H1 (cell line): ENCODE measurements around the gene S100A6. TPM values are rescaled to one million over a fixed set of nuclear protein-coding genes. Genes with fewer than 3 reads are reported as not detected.

ENCODE experiments used
- CTCF ChIA-PET: fragments of 300-600 bp; sonication (Branson Sonifier 250); formaldehyde crosslinking; loops from one replicate; lab custom pipeline; 2021; ENCODE audit not compliant: partially characterized antibody; lab: Charles Lee
- POLR2A ChIA-PET: fragments of 300-600 bp; sonication (Branson Sonifier 250); formaldehyde crosslinking; loops from one replicate; lab custom pipeline; 2021; ENCODE audit warnings: inconsistent platforms; ENCODE audit not compliant: partially characterized antibody; lab: Charles Lee
- DNase-seq, 2 experiments: peaks; one replicate each; pipeline versions ENCODE4 v3.0.0 to v3.0.0-alpha.2; 2010 to 2022; ENCODE audit warnings: low spot score in 2 of 2, low read depth in 1 of 2, mixed read lengths in 1 of 2
- FAIRE-seq: peaks from 2 replicates; lab custom pipeline; 2011; peaks lifted over from hg19 to GRCh38; lab: Jason Lieb, UNC
- H2AFZ ChIP-seq: 2 replicates; pipeline ENCODE4 v1.8.1; 2012; ENCODE audit warnings: low read length, inconsistent platforms
- H2AK5ac ChIP-seq: 2 replicates; pipeline ENCODE4 v1.6.1; 2013; ENCODE audit warnings: low read depth, low read length
- H2BK120ac ChIP-seq: replicated peaks from 2 replicates; pipeline ENCODE3; 2013; ENCODE audit warnings: low read depth, low read length, inconsistent platforms
- H2BK12ac ChIP-seq: 2 replicates; pipeline ENCODE4 v1.6.1; 2013; ENCODE audit warnings: low read depth, low read length
- H2BK15ac ChIP-seq: 2 replicates; pipeline ENCODE4 v1.6.1; 2013; ENCODE audit warnings: low read length
- H2BK20ac ChIP-seq: 2 replicates; pipeline ENCODE4 v1.6.1; 2013; ENCODE audit warnings: low read length
- H2BK5ac ChIP-seq: 2 replicates; pipeline ENCODE4 v1.6.1; 2013; ENCODE audit warnings: low read depth, low read length
- H3K14ac ChIP-seq: 2 replicates; pipeline ENCODE4 v1.6.1; 2013; ENCODE audit warnings: inconsistent platforms; ENCODE audit not compliant: insufficient read length
- H3K18ac ChIP-seq: 2 replicates; pipeline ENCODE4 v1.6.1; 2013; ENCODE audit warnings: low read length; ENCODE audit errors: extremely low read depth
- H3K23ac ChIP-seq: 2 replicates; pipeline ENCODE4 v1.6.1; 2013; ENCODE audit warnings: inconsistent platforms; ENCODE audit not compliant: insufficient read length
- H3K23me2 ChIP-seq: 2 replicates; pipeline ENCODE4 v1.6.1; 2013; ENCODE audit warnings: low read depth, low read length
- H3K27ac ChIP-seq: 2 replicates; pipeline ENCODE4 v1.6.1; 2011; ENCODE audit warnings: low read depth, low read length, inconsistent platforms
- H3K27me3 ChIP-seq, 4 experiments: replicated peaks in 1 of 4; 1 replicate in 1 of 4; 2 replicates in 3 of 4; pipeline versions ENCODE4 v1.6.1 to v1.8.1; 2011 to 2013; ENCODE audit warnings: low read length in 3 of 4, mild to moderate bottlenecking in 3 of 4, inconsistent platforms in 2 of 4, mixed read lengths in 2 of 4, moderate library complexity in 1 of 4; ENCODE audit not compliant: control insufficient read depth in 3 of 4, insufficient read depth in 3 of 4; ENCODE audit errors: extremely low read depth in 1 of 4
- H3K36me3 ChIP-seq, 4 experiments: 2 replicates each; pipeline versions ENCODE4 v1.6.1 to v1.8.1; 2011 to 2013; ENCODE audit warnings: mild to moderate bottlenecking in 4 of 4, low read length in 3 of 4, moderate library complexity in 2 of 4, control low read depth in 1 of 4, inconsistent platforms in 1 of 4; ENCODE audit not compliant: insufficient read depth in 4 of 4, control insufficient read depth in 2 of 4
- H3K4ac ChIP-seq: replicated peaks from 2 replicates; pipeline ENCODE3; 2013; ENCODE audit warnings: low read length, low read depth, mixed read lengths, inconsistent platforms; ENCODE audit not compliant: insufficient read length
- H3K4me1 ChIP-seq, 4 experiments: replicated peaks in 1 of 4; 1 replicate in 1 of 4; 2 replicates in 3 of 4; pipeline versions ENCODE4 v1.6.1 to v1.8.1; 2011 to 2013; ENCODE audit warnings: low read length in 3 of 4, inconsistent platforms in 2 of 4, mixed read lengths in 1 of 4; ENCODE audit not compliant: insufficient read depth in 4 of 4, control insufficient read depth in 3 of 4
- H3K4me2 ChIP-seq, 2 experiments: 2 replicates each; pipeline versions ENCODE4 v1.6.1 to v1.8.1; 2011 to 2013; ENCODE audit warnings: low read depth in 2 of 2, low read length in 2 of 2, control low read depth in 1 of 2, inconsistent platforms in 1 of 2, mild to moderate bottlenecking in 1 of 2; ENCODE audit not compliant: insufficient read depth in 1 of 2
- H3K4me3 ChIP-seq, 4 experiments: fragments of 200-600, 300-600 bp in 1 of 4; sonication (generic), shearing (Covaris generic), sonication (Bioruptor Twin) in 1 of 4; 2 replicates each; pipeline versions ENCODE4 v1.5.1 to v1.8.1; 2011 to 2016; ENCODE audit warnings: low read length in 4 of 4, low read depth in 3 of 4, control low read depth in 2 of 4, inconsistent platforms in 2 of 4, mild to moderate bottlenecking in 2 of 4, mixed read lengths in 1 of 4, moderate library complexity in 1 of 4; ENCODE audit not compliant: insufficient read depth in 2 of 4; ENCODE audit errors: extremely low read depth in 1 of 4
- H3K56ac ChIP-seq: replicated peaks from 2 replicates; pipeline ENCODE3; 2013; ENCODE audit warnings: low read depth, mild to moderate bottlenecking, mixed read lengths, low read length, inconsistent platforms; ENCODE audit not compliant: insufficient read length
- H3K79me1 ChIP-seq: 2 replicates; pipeline ENCODE4 v1.6.1; 2013; ENCODE audit warnings: low read depth, low read length, control low read depth
- H3K79me2 ChIP-seq, 2 experiments: 2 replicates each; pipeline versions ENCODE4 v1.6.1 to v1.8.1; 2012 to 2013; ENCODE audit warnings: low read length in 2 of 2, mild to moderate bottlenecking in 2 of 2, inconsistent platforms in 1 of 2; ENCODE audit not compliant: insufficient read depth in 2 of 2, control insufficient read depth in 1 of 2
- H3K9ac ChIP-seq, 4 experiments: replicated peaks in 1 of 4; 1 replicate in 1 of 4; 2 replicates in 3 of 4; pipeline versions ENCODE4 v1.6.1 to v1.8.1; 2011 to 2013; ENCODE audit warnings: low read depth in 3 of 4, low read length in 3 of 4, control low read depth in 2 of 4, mild to moderate bottlenecking in 2 of 4, moderate library complexity in 2 of 4, inconsistent platforms in 1 of 4; ENCODE audit errors: extremely low read depth in 1 of 4
- H3K9me3 ChIP-seq, 2 experiments: 2 replicates each; pipeline versions ENCODE4 v1.6.1 to v1.8.1; 2012 to 2013; ENCODE audit warnings: mild to moderate bottlenecking in 2 of 2, moderate library complexity in 2 of 2, control low read depth in 1 of 2, inconsistent platforms in 1 of 2, low read depth in 1 of 2, low read length in 1 of 2, mixed read lengths in 1 of 2; ENCODE audit not compliant: insufficient read depth in 2 of 2
- H4K20me1 ChIP-seq, 2 experiments: replicated peaks in 1 of 2; 2 replicates each; pipeline versions ENCODE3 to v1.8.1; 2011 to 2013; ENCODE audit warnings: inconsistent platforms in 2 of 2, low read length in 2 of 2, mild to moderate bottlenecking in 1 of 2; ENCODE audit not compliant: insufficient read depth in 2 of 2, control insufficient read depth in 1 of 2
- H4K5ac ChIP-seq: 2 replicates; pipeline ENCODE4 v1.6.1; 2013; ENCODE audit warnings: low read length, low read depth, mixed read lengths, inconsistent platforms; ENCODE audit not compliant: insufficient read length
- H4K8ac ChIP-seq: 2 replicates; pipeline ENCODE4 v1.8.0; 2013; ENCODE audit warnings: mild to moderate bottlenecking, moderate library complexity, low read length, inconsistent platforms; ENCODE audit not compliant: insufficient read depth; ENCODE audit errors: extremely low read depth
- H4K91ac ChIP-seq: replicated peaks from 2 replicates; pipeline ENCODE3; 2013; ENCODE audit warnings: low read length, mixed read lengths, inconsistent platforms; ENCODE audit not compliant: insufficient read length
- RFX5 ChIP-seq: IDR thresholded peaks from 2 replicates; pipeline ENCODE4 v1.6.1; 2011; ENCODE audit warnings: low read depth, low read length, improper control_type of control experiment, borderline replicate concordance
- WGBS, 2 experiments: shearing (Covaris generic) in 1 of 2; methylation state at CpG; one replicate each; pipeline versions ENCODE4 v1.1.6 to v1.1.7; 2013 to 2015; ENCODE audit warnings: low lambda C conversion rate in 2 of 2, mixed read lengths in 2 of 2, inconsistent platforms in 1 of 2, low coverage in 1 of 2, missing lambda C conversion rate in 1 of 2; ENCODE audit not compliant: insufficient replicate concordance in 2 of 2, insufficient coverage in 1 of 2, insufficient read length in 1 of 2; ENCODE audit errors: extremely low coverage in 1 of 2, missing lambda C conversion rate in 1 of 2; 5-methylcytosine and 5-hydroxymethylcytosine counted together
- polyA plus RNA-seq, 7 experiments: library from polyadenylated mRNA; depleted of rRNA in 3 of 7; stranded (reverse) in 5 of 7; unstranded in 2 of 7; fragments of >200 nt in 5 of 7; fragments of 200-250 nt in 2 of 7; gene quantifications; 1 replicate in 5 of 7; 2 replicates in 1 of 7; 4 replicates in 1 of 7; pipeline versions ENCODE4 v1.2.1 to v1.2.3, GENCODE V29; 2011 to 2013; ENCODE audit warnings: missing spikeins in 2 of 7, mixed read lengths in 2 of 7
- total RNA-seq: library from RNA; stranded (reverse); fragmentation: NEBNext Ultra II Directional; extraction: Animal tissue kit (Norgen Biotek cat#: 25700); gene quantifications from 2 replicates; pipeline ENCODE4 v1.2.1, GENCODE V29; 2021

S100A6 gene
- total and polyA plus RNA-seq, 2 of the 8 experiments (the other 6 are each of a cell fraction or from before 2014, with no cell fraction given) = 11.1 to 63.0 TPM

DNA sequence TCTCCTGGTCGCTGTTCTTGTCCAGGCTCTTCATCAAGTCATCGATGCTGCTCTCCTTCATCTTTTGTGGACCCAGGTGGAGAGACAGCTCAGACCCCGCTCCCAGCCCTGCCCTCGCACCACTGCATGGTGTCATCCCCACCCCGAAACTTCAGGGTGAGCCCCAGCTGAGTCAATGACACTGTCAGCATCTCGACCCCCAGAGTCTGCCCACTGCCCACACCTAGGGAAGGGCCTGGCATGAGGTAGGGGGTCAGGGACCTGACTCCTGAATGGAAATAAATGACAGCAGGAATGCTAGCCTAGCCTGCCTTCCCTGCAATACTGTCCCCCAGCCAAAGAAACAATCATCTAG, 1.6 kb upstream of the S100A6 start:
- Histone ChIP-seq H3K23me2 (peaks cover 2% of the 10 kb centered on the region), H3K4me2 (no peak overlapping the region), H3K14ac (no peak overlapping the region), H3K9me3 (no peaks in the 10 kb centered on the region), H3K23ac (no peak overlapping the region), H3K56ac (no peak overlapping the region), H2BK20ac (peak overlapping the region; percentile 90; the same call in 1 of the 2 replicates), H3K27ac (no peak overlapping the region), H3K4me3 (no peak overlapping the region), H3K36me3 (no peaks in the 10 kb centered on the region), H2AFZ (no peak overlapping the region), H3K18ac (no peak overlapping the region), H3K79me1 (no peaks in the 10 kb centered on the region), H3K4ac (no peak overlapping the region), H3K4me1 (peaks cover 12 to 36% (median 23%) of the 10 kb centered on the region in 4 experiments), H4K8ac (no peak overlapping the region), H2BK120ac (no peak overlapping the region), H3K27me3 (peaks cover 0 to 19% (median 6%) of the 10 kb centered on the region in 4 experiments; a peak in 5 of 7 replicates), H2BK15ac (no peak overlapping the region; the same call in 1 of the 2 replicates), H2BK5ac (no peak overlapping the region), H2BK12ac (peak overlapping the region; percentile 96; the same call in 1 of the 2 replicates), H4K91ac (peak overlapping the region; percentile 92), H2AK5ac (0 out of 2 replicates have a peak overlapping the region, but pooled peaks have one; percentile 6), H3K9ac (no peak overlapping the region), H4K20me1 (no peaks in the 10 kb centered on the region), H3K79me2 (no peaks in the 10 kb centered on the region), H4K5ac (no peak overlapping the region)
- DNase-seq (no peak), FAIRE-seq (no peak)
- 98% methylated on average over 6 of the region's 6 CpGs; no CpG with 5 or more reads in 1 of the 2 experiments for WGBS, 2 experiments
- POLR2A ChIA-PET = interaction anchor here (1.1 kb wide), 1 partner anchor 90 kb away, joined by 5 read pairs; the partner anchor contains the start of gene S100A13
- no peak for TF ChIP-seq RFX5
- CTCF ChIA-PET = interaction anchor here (0.6 to 10.2 kb wide), 5 partner anchors 11 to 78 kb away, joined by 3 to 165 read pairs (median 30); partner anchors contain the start of genes S100A14, S100A16, S100A3 and S100A4
